ENCODE measurements around the gene SNX3. TPM values are rescaled to one million over a fixed set of nuclear protein-coding genes. Genes with fewer than 3 reads are reported as not detected.
"Not testable (repeated sequence)": the region's sequence is repeated elsewhere in the genome, so short reads cannot be mapped to it uniquely, and the experiment has no call there.

SNX3 gene
- total RNA-seq, 1 donor from 2014 or later: 245 TPM

- H3K27me3 ChIP-seq (ENCODE audit: low read depth): no peaks in the 10 kb centered on the region
- no peak for TF ChIP-seq CTCF (IDR thresholded peaks at IDR 0.05; ENCODE audit: borderline replicate concordance)
- intact Hi-C loops (cut with micrococcal nuclease): no loop called here
These were observed 15.1 kb upstream of the SNX3 start for GRCh38 chr6:108275976-108276375.

GRCh38 chr6:108274546-108274945, 13.7 kb upstream of the SNX3 start:
- Histone ChIP-seq H3K4me3 (no peak overlapping the region), H3K9me3 (replicated peaks) (no peaks in the 10 kb centered on the region), H3K27ac (replicated peaks) (no peak overlapping the region), H3K36me3 (no peaks in the 10 kb centered on the region), H3K27me3 (ENCODE audit: low read depth) (no peaks in the 10 kb centered on the region), H3K4me1 (no peaks in the 10 kb centered on the region)
- no peak for DNase-seq
- intact Hi-C loops (cut with micrococcal nuclease): no loop called here
- no peak for TF ChIP-seq CTCF (IDR thresholded peaks at IDR 0.05; ENCODE audit: borderline replicate concordance)

More at GRCh38 chr6:108275976-108276375, 15.1 kb upstream of the SNX3 start:
- no peaks in the 10 kb centered on the region for H3K4me1 ChIP-seq
- no peak for DNase-seq
- H3K4me3 ChIP-seq: no peak overlapping the region
- no peaks in the 10 kb centered on the region for H3K9me3 ChIP-seq (replicated peaks)
- no peaks in the 10 kb centered on the region for H3K36me3 ChIP-seq
- no peak overlapping the region for H3K27ac ChIP-seq (replicated peaks)

- H3K9me3 ChIP-seq (replicated peaks); H3K27ac ChIP-seq (replicated peaks); DNase-seq; H3K4me3 ChIP-seq; H3K36me3 ChIP-seq; intact Hi-C loops (cut with micrococcal nuclease); H3K4me1 ChIP-seq; H3K27me3 ChIP-seq (ENCODE audit: low read depth): not testable (repeated sequence)
These were observed 9.1 kb upstream of the SNX3 start for GRCh38 chr6:108269955-108270354.

- intact Hi-C loops (cut with micrococcal nuclease): no loop called here
- Histone ChIP-seq H3K4me1 (no peaks in the 10 kb centered on the region), H3K4me3 (no peak overlapping the region), H3K36me3 (no peaks in the 10 kb centered on the region), H3K9me3 (replicated peaks) (no peaks in the 10 kb centered on the region), H3K27ac (replicated peaks) (no peak overlapping the region), H3K27me3 (ENCODE audit: low read depth) (no peaks in the 10 kb centered on the region)
- no peak for TF ChIP-seq CTCF (IDR thresholded peaks at IDR 0.05; ENCODE audit: borderline replicate concordance)
- DNase-seq: no peak
These were observed 8.0 kb upstream of the SNX3 start for GRCh38 chr6:108268845-108269244.

GRCh38 chr6:108263371-108263770, 2.5 kb upstream of the SNX3 start:
- DNase-seq: no peak
- intact Hi-C loops (cut with micrococcal nuclease): no loop called here
- TF ChIP-seq CTCF (IDR thresholded peaks at IDR 0.05; ENCODE audit: borderline replicate concordance): no peak
- Histone ChIP-seq H3K36me3 (no peaks in the 10 kb centered on the region), H3K27ac (replicated peaks) (no peak overlapping the region), H3K4me3 (no peak overlapping the region), H3K4me1 (peaks cover 36% of the 10 kb centered on the region), H3K27me3 (ENCODE audit: low read depth) (no peaks in the 10 kb centered on the region), H3K9me3 (replicated peaks) (no peaks in the 10 kb centered on the region)

- Histone ChIP-seq H3K27me3 (ENCODE audit: low read depth) (no peaks in the 10 kb centered on the region), H3K27ac (replicated peaks) (peak overlapping the region; percentile 96), H3K36me3 (peaks cover 4% of the 10 kb centered on the region), H3K9me3 (replicated peaks) (no peaks in the 10 kb centered on the region), H3K4me3 (peak overlapping the region; percentile 82), H3K4me1 (peaks cover 67% of the 10 kb centered on the region)
- TF ChIP-seq CTCF (IDR thresholded peaks at IDR 0.05; ENCODE audit: borderline replicate concordance): no peak
- intact Hi-C loops (cut with micrococcal nuclease): no loop called here
- DNase-seq: peak; percentile 32
These were observed 573 bp downstream of the SNX3 start for GRCh38 chr6:108260126-108260808.

All from left ventricle myocardium inferior (tissue), 1 donor.